Measurements from ENCODE around the gene MKNK2.
A peak's percentile ranks its signal among the peaks of the same experiment; 100 is the strongest.

MKNK2 gene

GRCh38 chr19:2021453-2022140 is 29.4 kb downstream of the MKNK2 start:
- no peak for DNase-seq

- DNase-seq = no peak
Measured at GRCh38 chr19:2018752-2019151, 32.3 kb downstream of the MKNK2 start.

- peak; percentile 35 to 53 for DNase-seq
Measured at GRCh38 chr19:2016041-2016807, 34.8 kb downstream of the MKNK2 start.

- DNase-seq = peak; percentile 59 to 70
Measured at GRCh38 chr19:2015608-2015950, 35.5 kb downstream of the MKNK2 start, which contains the start of gene BTBD2. TSS of gene BTBD2 (minus strand) at chr19:2015714. CDS start at chr19:2015703, 11 bp downstream.

GRCh38 chr19:2014731-2015607 is 36.1 kb downstream of the MKNK2 start:
- DNase-seq = peak; percentile 17 to 26

GRCh38 chr19:2014131-2014571 is 36.9 kb downstream of the MKNK2 start:
- no peak for DNase-seq

- no peak for DNase-seq
Measured at GRCh38 chr19:2013683-2013961, 37.4 kb downstream of the MKNK2 start.

GRCh38 chr19:2012941-2013682 is 37.9 kb downstream of the MKNK2 start:
- no peak for DNase-seq

GRCh38 chr19:2011169-2011568 is 39.9 kb downstream of the MKNK2 start:
- DNase-seq = no peak

GRCh38 chr19:2010135-2010668 is 40.8 kb downstream of the MKNK2 start:
- DNase-seq = no peak

- no peak for DNase-seq
Measured at GRCh38 chr19:2003874-2004273, 47.2 kb downstream of the MKNK2 start.

- DNase-seq = no peak
Measured at GRCh38 chr19:1999856-2000515, 51.1 kb downstream of the MKNK2 start.

GRCh38 chr19:1998712-1999708 is 52.0 kb downstream of the MKNK2 start:
- DNase-seq = no peak

- DNase-seq = no peak
Measured at GRCh38 chr19:1997353-1998233, 53.5 kb downstream of the MKNK2 start.

GRCh38 chr19:1992759-1993260 is 58.2 kb downstream of the MKNK2 start:
- DNase-seq = peak in 1 of 2 experiments; percentile 36

GRCh38 chr19:1991018-1991913 is 59.8 kb downstream of the MKNK2 start:
- DNase-seq = no peak

- no peak for DNase-seq
Measured at GRCh38 chr19:1990230-1991017, 60.6 kb downstream of the MKNK2 start.
